IPS DF 6.9 (cell line): ENCODE measurements around the gene MSN.

Experiments
- DNase-seq: peaks from one replicate; pipeline ENCODE4 v3.0.0-alpha.2; 2013; ENCODE audit warnings: low read depth, low spot score
- H3K27ac ChIP-seq: one replicate; pipeline ENCODE4 v1.5.1; 2013; ENCODE audit warnings: low read length, control low read depth
- H3K27me3 ChIP-seq: 2 replicates; pipeline ENCODE4 v1.6.1; 2013; ENCODE audit warnings: mild to moderate bottlenecking, low read length; ENCODE audit not compliant: control insufficient read depth, insufficient read depth
- H3K36me3 ChIP-seq: 2 replicates; pipeline ENCODE4 v1.6.1; 2013; ENCODE audit warnings: low read length; ENCODE audit not compliant: control insufficient read depth, insufficient read depth
- H3K4me1 ChIP-seq: 2 replicates; pipeline ENCODE4 v1.6.1; 2013; ENCODE audit warnings: low read length; ENCODE audit not compliant: control insufficient read depth, insufficient read depth
- H3K4me3 ChIP-seq: 2 replicates; pipeline ENCODE4 v1.5.1; 2013; ENCODE audit warnings: mild to moderate bottlenecking, low read length
- H3K9me3 ChIP-seq: 2 replicates; pipeline ENCODE4 v1.6.1; 2013; ENCODE audit warnings: low read length, inconsistent platforms; ENCODE audit not compliant: control insufficient read depth, insufficient read depth
- WGBS: extraction: QIAGEN DNeasy Blood & Tissue Kit; methylation state at CpG from one replicate; pipeline ENCODE4 v1.1.7; 2013; ENCODE audit warnings: mixed read lengths, missing lambda C conversion rate; ENCODE audit not compliant: insufficient read length, insufficient coverage; 5-methylcytosine and 5-hydroxymethylcytosine counted together

Gene MSN

DNA sequence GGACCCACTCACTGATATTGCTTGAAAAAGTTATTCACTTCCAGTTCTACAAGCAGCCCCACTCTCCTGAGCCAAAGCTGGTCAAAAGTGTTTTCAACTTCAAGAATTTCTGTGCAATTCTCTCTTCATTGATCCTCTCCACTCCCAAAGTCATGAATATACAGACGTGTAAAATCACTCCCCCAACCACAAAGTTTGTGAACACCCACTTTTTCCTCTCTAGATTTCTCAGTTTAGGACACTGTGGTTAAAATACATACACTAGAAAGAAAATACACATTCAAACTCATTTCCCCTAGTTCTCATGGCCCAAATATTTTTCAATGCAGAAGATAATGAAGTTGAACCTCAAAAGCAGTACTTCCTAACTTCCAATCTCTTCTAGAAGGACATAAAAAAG lies 116.3 kb downstream of the MSN start:
- no peaks in the 10 kb centered on the region for H3K4me1 ChIP-seq
- DNase-seq, result no peak
- WGBS, result no CpG with 5 or more reads among the region's 1 CpG
- no peaks in the 10 kb centered on the region for H3K27me3 ChIP-seq
- no peak overlapping the region for H3K27ac ChIP-seq
- no peaks in the 10 kb centered on the region for H3K36me3 ChIP-seq
- H3K4me3 ChIP-seq, result no peak overlapping the region
- no peaks in the 10 kb centered on the region for H3K9me3 ChIP-seq
